DND-41 (cell line): ENCODE data around the gene GTF2H1.

ENCODE experiments used
- CTCF ChIP-seq: IDR thresholded peaks from 2 replicates; pipeline ENCODE4 v1.5.1; 2012; ENCODE audit warnings: borderline replicate concordance, low read length, moderate library complexity, mild to moderate bottlenecking; ENCODE audit not compliant: poor library complexity, severe bottlenecking; ENCODE audit errors: extremely low read depth
- EZH2 ChIP-seq: IDR thresholded peaks from 3 replicates; pipeline ENCODE4 v1.6.1; 2012; ENCODE audit warnings: borderline replicate concordance, low read depth, mild to moderate bottlenecking, moderate library complexity, low read length, inconsistent platforms; ENCODE audit not compliant: severe bottlenecking

- no peak for TF ChIP-seq CTCF
- no peak for TF ChIP-seq EZH2
Observed at GRCh38 chr11:18365741-18366140, 43.4 kb downstream of the GTF2H1 start.
